ENCODE measurements around the gene MAD1L1. TPM values are rescaled to one million over a fixed set of nuclear protein-coding genes. Genes with fewer than 3 reads are reported as not detected.

The MAD1L1 gene
- total and polyA plus RNA-seq, 4 donors, result 12.8 to 20.7 (median 16.5) TPM

- no peaks in the 10 kb centered on the region for H3K36me3 ChIP-seq (ENCODE audit: control insufficient read depth in 4 of 4, insufficient read depth in 3 of 4, low read depth in 1 of 4, low read length in 3 of 4)
- H3K4me1 ChIP-seq (ENCODE audit: control insufficient read depth in 4 of 4, insufficient read depth in 4 of 4, low read length in 3 of 4), result peaks cover 13 to 33% (median 18%) of the 10 kb centered on the region in 4 donors
- H3K27me3 ChIP-seq (ENCODE audit: control insufficient read depth in 4 of 4, insufficient read depth in 4 of 4, low read length in 3 of 4), result no peaks in the 10 kb centered on the region
- no peak overlapping the region for H3K27ac ChIP-seq (ENCODE audit: low read depth in 1 of 2, low read length in 2 of 2)
- no peak overlapping the region for H3K9ac ChIP-seq (ENCODE audit: low read depth in 1 of 2, low read length in 2 of 2)
- no peak for DNase-seq (ENCODE audit: low spot score)
- H3K9me3 ChIP-seq (ENCODE audit: control insufficient read depth in 4 of 4, low read length in 3 of 4), result no peaks in the 10 kb centered on the region
- 97% methylated on average over 16 of the region's 16 CpGs for WGBS
- TF ChIP-seq ATF3 (IDR thresholded peaks at IDR 0.05) (no peak), FOXA1 (IDR thresholded peaks at IDR 0.05) (no peak), HNF4G (IDR thresholded peaks at IDR 0.05) (no peak), YY1 (IDR thresholded peaks at IDR 0.05) (no peak), EGR1 (IDR thresholded peaks at IDR 0.05; ENCODE audit: low read depth in 2 of 2) (no peak), NR2F2 (IDR thresholded peaks at IDR 0.05) (no peak), HNF4A (conservative IDR thresholded peaks at IDR 0.05) (no peak), MAX (IDR thresholded peaks at IDR 0.05) (no peak), FOXA2 (IDR thresholded peaks at IDR 0.05) (no peak), RXRA (IDR thresholded peaks at IDR 0.05) (no peak), JUND (IDR thresholded peaks at IDR 0.05) (no peak), RAD21 (IDR thresholded peaks at IDR 0.05) (no peak), GABPA (IDR thresholded peaks at IDR 0.05 in 1 of 2, conservative IDR thresholded peaks at IDR 0.05 in 1 of 2) (no peak), TAF1 (conservative IDR thresholded peaks at IDR 0.05) (no peak)
- no peak overlapping the region for H3K4me3 ChIP-seq (ENCODE audit: low read depth in 1 of 3, low read length in 3 of 3)
Measured at GRCh38 chr7:1916601-1916970, 316.2 kb downstream of the MAD1L1 start.

- WGBS, result 90% methylated on average over 28 of the region's 28 CpGs
- no peaks in the 10 kb centered on the region for H3K36me3 ChIP-seq (ENCODE audit: control insufficient read depth in 4 of 4, insufficient read depth in 3 of 4, low read depth in 1 of 4, low read length in 3 of 4)
- DNase-seq (ENCODE audit: low spot score), result no peak
- H3K27ac ChIP-seq (ENCODE audit: low read depth in 1 of 2, low read length in 2 of 2), result no peak overlapping the region
- H3K4me1 ChIP-seq (ENCODE audit: control insufficient read depth in 4 of 4, insufficient read depth in 4 of 4, low read length in 3 of 4), result peaks cover 13 to 33% (median 18%) of the 10 kb centered on the region in 4 donors
- no peak overlapping the region for H3K9ac ChIP-seq (ENCODE audit: low read depth in 1 of 2, low read length in 2 of 2)
- H3K9me3 ChIP-seq (ENCODE audit: control insufficient read depth in 4 of 4, low read length in 3 of 4), result no peaks in the 10 kb centered on the region
- no peak overlapping the region for H3K4me3 ChIP-seq (ENCODE audit: low read depth in 1 of 3, low read length in 3 of 3)
- TF ChIP-seq MAX (IDR thresholded peaks at IDR 0.05) (no peak), ATF3 (IDR thresholded peaks at IDR 0.05) (no peak), NR2F2 (IDR thresholded peaks at IDR 0.05) (no peak), CTCF (IDR thresholded peaks at IDR 0.05; ENCODE audit: low read depth, low read length, missing input control) (no peak), FOXA2 (IDR thresholded peaks at IDR 0.05) (no peak), SP1 (IDR thresholded peaks at IDR 0.05) (no peak), ZBTB33 (IDR thresholded peaks at IDR 0.05) (no peak)
- no peaks in the 10 kb centered on the region for H3K27me3 ChIP-seq (ENCODE audit: control insufficient read depth in 4 of 4, insufficient read depth in 4 of 4, low read length in 3 of 4)
Measured at GRCh38 chr7:1915956-1916600, 316.7 kb downstream of the MAD1L1 start.
